ENCODE results near the gene C9orf152.

Gene C9orf152

DNA sequence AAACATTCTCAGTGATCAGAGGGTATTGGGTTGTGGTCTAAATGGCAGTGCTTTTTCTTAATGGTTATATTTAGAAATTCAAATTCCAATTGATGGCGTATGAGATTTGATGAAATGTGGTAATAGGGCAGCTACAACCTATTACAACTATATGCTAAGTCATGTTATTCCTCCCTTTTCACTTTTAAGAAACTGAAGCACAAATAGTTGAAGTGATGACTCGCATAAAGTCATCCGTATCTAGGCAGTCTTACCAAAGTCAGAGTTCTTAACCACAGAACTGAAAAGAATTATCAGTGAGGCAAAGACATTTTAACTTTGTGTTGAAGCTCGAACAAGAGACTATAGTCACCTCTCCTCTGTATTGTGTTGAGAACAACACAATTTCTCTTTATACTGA is 28.2 kb downstream of the C9orf152 start:
- no peaks in the 10 kb centered on the region for H4K20me1 ChIP-seq (ENCODE audit: insufficient read depth, low read length)
- no peaks in the 10 kb centered on the region for H3K4me1 ChIP-seq (ENCODE audit: low read length)
- TF ChIP-seq, protein P1, sequence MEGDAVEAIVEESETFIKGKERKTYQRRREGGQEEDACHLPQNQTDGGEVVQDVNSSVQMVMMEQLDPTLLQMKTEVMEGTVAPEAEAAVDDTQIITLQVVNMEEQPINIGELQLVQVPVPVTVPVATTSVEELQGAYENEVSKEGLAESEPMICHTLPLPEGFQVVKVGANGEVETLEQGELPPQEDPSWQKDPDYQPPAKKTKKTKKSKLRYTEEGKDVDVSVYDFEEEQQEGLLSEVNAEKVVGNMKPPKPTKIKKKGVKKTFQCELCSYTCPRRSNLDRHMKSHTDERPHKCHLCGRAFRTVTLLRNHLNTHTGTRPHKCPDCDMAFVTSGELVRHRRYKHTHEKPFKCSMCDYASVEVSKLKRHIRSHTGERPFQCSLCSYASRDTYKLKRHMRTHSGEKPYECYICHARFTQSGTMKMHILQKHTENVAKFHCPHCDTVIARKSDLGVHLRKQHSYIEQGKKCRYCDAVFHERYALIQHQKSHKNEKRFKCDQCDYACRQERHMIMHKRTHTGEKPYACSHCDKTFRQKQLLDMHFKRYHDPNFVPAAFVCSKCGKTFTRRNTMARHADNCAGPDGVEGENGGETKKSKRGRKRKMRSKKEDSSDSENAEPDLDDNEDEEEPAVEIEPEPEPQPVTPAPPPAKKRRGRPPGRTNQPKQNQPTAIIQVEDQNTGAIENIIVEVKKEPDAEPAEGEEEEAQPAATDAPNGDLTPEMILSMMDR (IDR thresholded peaks at IDR 0.05; ENCODE audit: low read depth, low read length) = no peak
- TF ChIP-seq EZH2phosphoT487 (IDR thresholded peaks at IDR 0.05; ENCODE audit: low read depth) = no peak
- H3K27me3 ChIP-seq (ENCODE audit: low read depth, low read length) = no peaks in the 10 kb centered on the region
- no peak overlapping the region for H3K4me3 ChIP-seq (ENCODE audit: low read length)
- no peak overlapping the region for H3K4me2 ChIP-seq (ENCODE audit: low read length)
- no peaks in the 10 kb centered on the region for H3K36me3 ChIP-seq (replicated peaks; ENCODE audit: low read depth, low read length)
- no peaks in the 10 kb centered on the region for H3K9me3 ChIP-seq (ENCODE audit: insufficient read depth, low read length)
- H3K27ac ChIP-seq (ENCODE audit: low read length) = no peak overlapping the region
- no peak overlapping the region for H2AFZ ChIP-seq (ENCODE audit: low read depth, low read length)
- H3K79me2 ChIP-seq (ENCODE audit: low read length) = no peaks in the 10 kb centered on the region
- H3K9ac ChIP-seq (ENCODE audit: low read length) = no peak overlapping the region

DNA sequence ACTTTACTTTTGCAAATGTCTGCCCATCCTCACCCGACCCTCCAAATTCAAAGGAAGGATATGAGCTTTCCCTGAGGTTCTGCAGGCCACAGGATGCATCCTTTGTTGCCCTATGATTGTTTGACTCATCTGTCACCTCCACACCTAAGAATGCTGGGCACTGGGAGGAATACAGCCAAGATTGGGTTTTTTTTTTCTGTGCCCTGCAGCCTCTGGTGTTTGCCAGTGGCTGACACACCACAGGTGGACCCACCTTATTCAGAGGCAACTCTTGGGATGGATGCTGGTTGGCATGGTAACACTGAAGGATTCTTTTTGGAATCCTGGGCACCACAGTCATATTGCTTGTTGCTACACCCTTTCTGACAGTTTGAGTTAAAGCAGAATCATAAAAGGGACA is 29.7 kb downstream of the C9orf152 start:
- H3K4me3 ChIP-seq (ENCODE audit: low read length) = no peak overlapping the region
- H3K9ac ChIP-seq (ENCODE audit: low read length) = no peak overlapping the region
- TF ChIP-seq EZH2phosphoT487 (IDR thresholded peaks at IDR 0.05; ENCODE audit: low read depth) = no peak
- TF ChIP-seq, protein P1 (IDR thresholded peaks at IDR 0.05; ENCODE audit: low read depth, low read length) = no peak
- no peaks in the 10 kb centered on the region for H3K4me1 ChIP-seq (ENCODE audit: low read length)
- no peak overlapping the region for H3K27ac ChIP-seq (ENCODE audit: low read length)
- no peaks in the 10 kb centered on the region for H3K36me3 ChIP-seq (replicated peaks; ENCODE audit: low read depth, low read length)
- no peaks in the 10 kb centered on the region for H3K9me3 ChIP-seq (ENCODE audit: insufficient read depth, low read length)
- H4K20me1 ChIP-seq (ENCODE audit: insufficient read depth, low read length) = no peaks in the 10 kb centered on the region
- H2AFZ ChIP-seq (ENCODE audit: low read depth, low read length) = no peak overlapping the region
- no peaks in the 10 kb centered on the region for H3K27me3 ChIP-seq (ENCODE audit: low read depth, low read length)
- H3K4me2 ChIP-seq (ENCODE audit: low read length) = no peak overlapping the region
- no peaks in the 10 kb centered on the region for H3K79me2 ChIP-seq (ENCODE audit: low read length)

DNA sequence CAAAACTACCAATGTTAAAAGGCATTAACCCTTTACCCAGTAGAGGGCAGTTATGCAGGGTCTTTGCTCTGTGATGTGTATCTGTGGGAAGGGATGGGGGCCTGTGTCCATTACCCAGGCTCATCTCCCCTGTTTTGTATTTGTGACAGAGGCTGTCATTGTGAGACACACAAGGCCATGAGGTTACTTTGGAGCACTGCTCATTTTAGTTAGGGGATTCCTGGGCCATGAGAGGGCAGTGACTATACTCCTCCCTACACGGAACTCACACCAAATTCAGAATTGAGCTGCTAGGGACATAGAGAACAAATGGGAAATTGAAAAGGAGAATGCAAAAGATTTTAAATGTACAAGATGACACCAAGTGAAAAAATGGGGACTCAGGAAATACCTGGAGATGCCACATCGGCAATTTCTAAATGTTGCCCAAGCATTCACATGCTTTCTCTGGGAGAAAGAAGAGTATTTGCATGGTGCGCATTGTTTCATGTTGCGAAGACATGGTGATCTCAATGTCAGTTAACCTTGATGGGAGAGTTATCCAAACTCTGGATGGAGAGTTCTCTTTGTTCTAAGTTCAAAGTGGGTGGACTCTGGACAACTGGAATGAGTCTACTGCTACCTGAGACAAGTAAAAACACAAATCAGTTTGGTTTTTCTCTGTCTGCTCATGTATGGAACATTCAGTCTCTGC is 32.5 kb downstream of the C9orf152 start:
- no peaks in the 10 kb centered on the region for H3K79me2 ChIP-seq (ENCODE audit: low read length)
- H3K36me3 ChIP-seq (replicated peaks; ENCODE audit: low read depth, low read length) = no peaks in the 10 kb centered on the region
- H4K20me1 ChIP-seq (ENCODE audit: insufficient read depth, low read length) = no peaks in the 10 kb centered on the region; the same call in 1 of the 2 replicates
- H3K27ac ChIP-seq (ENCODE audit: low read length) = no peak overlapping the region
- TF ChIP-seq, protein P1 (IDR thresholded peaks at IDR 0.05; ENCODE audit: low read depth, low read length) = no peak
- H3K9me3 ChIP-seq (ENCODE audit: insufficient read depth, low read length) = no peaks in the 10 kb centered on the region
- H3K27me3 ChIP-seq (ENCODE audit: low read depth, low read length) = no peaks in the 10 kb centered on the region
- H3K4me1 ChIP-seq (ENCODE audit: low read length) = no peaks in the 10 kb centered on the region
- H3K4me2 ChIP-seq (ENCODE audit: low read length) = no peak overlapping the region
- no peak overlapping the region for H3K4me3 ChIP-seq (ENCODE audit: low read length)
- no peak overlapping the region for H2AFZ ChIP-seq (ENCODE audit: low read depth, low read length)
- no peak overlapping the region for H3K9ac ChIP-seq (ENCODE audit: low read length)

DNA sequence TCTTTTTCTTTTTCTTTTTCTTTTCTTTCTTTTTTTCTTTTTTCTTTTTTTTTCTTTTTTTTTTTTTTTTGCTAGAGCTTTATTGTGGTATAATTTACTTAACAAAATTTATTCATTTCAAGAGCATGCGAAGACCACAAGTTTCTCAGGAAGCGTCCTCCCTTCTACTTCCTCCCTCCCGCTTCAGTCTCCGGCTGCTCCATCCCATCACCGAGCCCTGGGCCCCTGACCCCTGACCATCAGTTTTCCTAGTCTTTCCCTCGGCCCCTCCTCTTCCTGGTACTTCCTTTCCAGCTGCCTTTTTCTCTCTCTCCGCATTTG is 34.7 kb downstream of the C9orf152 start:
- H3K4me3 ChIP-seq (ENCODE audit: low read length) = no peak overlapping the region

More for the DNA sequence above, 34.7 kb downstream of the C9orf152 start:
- Histone ChIP-seq H2AFZ (ENCODE audit: low read depth, low read length) (no peak overlapping the region), H3K4me2 (ENCODE audit: low read length) (no peak overlapping the region), H4K20me1 (ENCODE audit: insufficient read depth, low read length) (peaks cover 7% of the 10 kb centered on the region; the same call in 1 of the 2 replicates), H3K4me1 (ENCODE audit: low read length) (no peaks in the 10 kb centered on the region), H3K9me3 (ENCODE audit: insufficient read depth, low read length) (no peaks in the 10 kb centered on the region), H3K9ac (ENCODE audit: low read length) (no peak overlapping the region), H3K36me3 (replicated peaks; ENCODE audit: low read depth, low read length) (peaks cover 7% of the 10 kb centered on the region), H3K27me3 (ENCODE audit: low read depth, low read length) (no peaks in the 10 kb centered on the region), H3K27ac (ENCODE audit: low read length) (no peak overlapping the region), H3K79me2 (ENCODE audit: low read length) (no peaks in the 10 kb centered on the region)
- TF ChIP-seq EZH2phosphoT487 (IDR thresholded peaks at IDR 0.05; ENCODE audit: low read depth) = no peak
- TF ChIP-seq, protein P1 (IDR thresholded peaks at IDR 0.05; ENCODE audit: low read depth, low read length) = no peak

All from OCI-LY3 (cell line).